SH-SY5Y (cell line): Measurements from ENCODE around the gene USP44.

ENCODE experiments used
- GATA2 ChIP-seq: IDR thresholded peaks from 2 replicates; pipeline ENCODE4 v1.6.1; 2011; ENCODE audit warnings: mild to moderate bottlenecking, low read depth, low read length
- GATA3 ChIP-seq: IDR thresholded peaks from 2 replicates; pipeline ENCODE4 v1.6.1; 2011; ENCODE audit warnings: low read depth, mild to moderate bottlenecking, low read length, moderate library complexity

DNA sequence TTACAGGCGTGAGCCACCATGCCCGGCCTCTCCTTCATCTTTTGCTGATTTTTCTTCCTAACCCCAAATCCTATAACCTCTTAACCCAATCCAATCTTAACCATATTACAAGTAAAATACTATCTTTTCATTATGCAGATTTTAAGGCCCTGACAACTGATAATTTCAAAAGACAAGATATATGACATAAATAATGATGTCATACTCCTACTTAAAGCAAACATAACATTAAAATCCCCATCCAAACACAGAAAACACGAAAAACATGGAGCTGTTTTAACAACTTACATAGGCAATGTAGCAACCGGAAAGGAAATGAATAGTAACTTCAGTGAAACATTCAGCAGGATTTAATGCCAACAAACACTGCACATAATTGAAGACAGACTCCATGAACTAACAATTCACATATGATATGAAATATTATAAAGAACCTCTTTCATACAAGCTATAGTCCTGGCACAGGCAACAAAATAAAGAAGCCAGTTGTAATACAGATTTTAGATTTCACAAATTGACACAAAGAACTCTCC is 21.5 kb downstream of the USP44 start:
- TF ChIP-seq GATA2 (no peak), GATA3 (no peak)
